ENCODE measurements around the gene RPS3.

RPS3 gene

GRCh38 chr11:75434886-75435570 is 35.7 kb downstream of the RPS3 start:
- DNase-seq (ENCODE audit: low read depth in 2 of 2), result no peak
- H3K4me3 ChIP-seq (replicated peaks in 1 of 2; ENCODE audit: low read depth in 2 of 2, low read length in 2 of 2), result no peak overlapping the region
- no peak for TF ChIP-seq CTCF (IDR thresholded peaks at IDR 0.05; ENCODE audit: low read depth, low read length)

GRCh38 chr11:75435571-75435925 is 36.2 kb downstream of the RPS3 start:
- no peak overlapping the region for H3K4me3 ChIP-seq (replicated peaks in 1 of 2; ENCODE audit: low read depth in 2 of 2, low read length in 2 of 2)
- TF ChIP-seq CTCF (IDR thresholded peaks at IDR 0.05; ENCODE audit: low read depth, low read length), result no peak
- DNase-seq (ENCODE audit: low read depth in 2 of 2), result no peak

- no peak for TF ChIP-seq CTCF (IDR thresholded peaks at IDR 0.05; ENCODE audit: low read depth, low read length)
- no peak for DNase-seq (ENCODE audit: low read depth in 2 of 2)
- no peak overlapping the region for H3K4me3 ChIP-seq (replicated peaks in 1 of 2; ENCODE audit: low read depth in 2 of 2, low read length in 2 of 2)
Measured at GRCh38 chr11:75436806-75437205, 37.5 kb downstream of the RPS3 start.

- H3K4me3 ChIP-seq (replicated peaks in 1 of 2; ENCODE audit: low read depth in 2 of 2, low read length in 2 of 2), result no peak overlapping the region
- TF ChIP-seq CTCF (IDR thresholded peaks at IDR 0.05; ENCODE audit: low read depth, low read length), result no peak
- DNase-seq (ENCODE audit: low read depth in 2 of 2), result peak in 1 of 2 donors; percentile 10
Measured at GRCh38 chr11:75437966-75438659, 38.8 kb downstream of the RPS3 start.

- H3K4me3 ChIP-seq (replicated peaks in 1 of 2; ENCODE audit: low read depth in 2 of 2, low read length in 2 of 2), result no peak overlapping the region
- TF ChIP-seq CTCF (IDR thresholded peaks at IDR 0.05; ENCODE audit: low read depth, low read length), result no peak
- DNase-seq (ENCODE audit: low read depth in 2 of 2), result no peak
Measured at GRCh38 chr11:75439026-75439425, 39.7 kb downstream of the RPS3 start.

GRCh38 chr11:75439495-75440120 is 40.3 kb downstream of the RPS3 start:
- H3K4me3 ChIP-seq (replicated peaks in 1 of 2; ENCODE audit: low read depth in 2 of 2, low read length in 2 of 2), result no peak overlapping the region
- no peak for DNase-seq (ENCODE audit: low read depth in 2 of 2)
- TF ChIP-seq CTCF (IDR thresholded peaks at IDR 0.05; ENCODE audit: low read depth, low read length), result no peak

Measured in cardiac fibroblast (primary cell).